Myocyte (in vitro differentiated cells): ENCODE results near the gene SRRM3. TPM values are rescaled to one million over a fixed set of nuclear protein-coding genes. Genes with fewer than 3 reads are reported as not detected.
"Not testable (repeated sequence)": the region's sequence is repeated elsewhere in the genome, so short reads cannot be mapped to it uniquely, and the experiment has no call there.

Source experiments
- DNase-seq: peaks from one replicate; pipeline ENCODE4 v3.0.0-alpha.2; 2012; ENCODE audit warnings: low read depth
- total RNA-seq: library from RNA; depleted of rRNA; stranded (reverse); fragments of >200 nt; gene quantifications from 2 replicates; pipeline ENCODE4 v1.2.3, GENCODE V29; 2014

The SRRM3 gene
- total RNA-seq, 1 donor from 2014 or later, result 2.8 TPM

DNA sequence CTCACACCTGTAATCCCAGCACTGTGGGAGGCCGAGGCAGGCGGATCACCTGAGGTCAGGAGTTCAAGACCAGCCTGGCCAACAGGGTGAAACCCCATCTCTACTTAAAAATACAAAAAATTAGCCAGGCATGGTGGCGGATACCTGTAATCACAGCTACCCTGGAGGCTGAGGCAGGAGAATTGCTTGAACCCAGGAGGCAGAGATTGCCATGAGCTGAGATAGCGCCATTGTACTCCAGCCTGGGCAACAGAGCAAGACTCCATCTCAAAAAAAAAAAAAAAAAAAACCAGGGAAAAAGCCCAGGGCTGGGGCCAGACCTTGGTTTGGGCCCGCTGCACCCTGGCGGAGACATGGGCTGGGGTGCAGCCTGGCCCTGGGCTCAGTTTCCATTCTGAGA lies 110.1 kb downstream of the SRRM3 start:
- DNase-seq, result not testable (repeated sequence)

DNA sequence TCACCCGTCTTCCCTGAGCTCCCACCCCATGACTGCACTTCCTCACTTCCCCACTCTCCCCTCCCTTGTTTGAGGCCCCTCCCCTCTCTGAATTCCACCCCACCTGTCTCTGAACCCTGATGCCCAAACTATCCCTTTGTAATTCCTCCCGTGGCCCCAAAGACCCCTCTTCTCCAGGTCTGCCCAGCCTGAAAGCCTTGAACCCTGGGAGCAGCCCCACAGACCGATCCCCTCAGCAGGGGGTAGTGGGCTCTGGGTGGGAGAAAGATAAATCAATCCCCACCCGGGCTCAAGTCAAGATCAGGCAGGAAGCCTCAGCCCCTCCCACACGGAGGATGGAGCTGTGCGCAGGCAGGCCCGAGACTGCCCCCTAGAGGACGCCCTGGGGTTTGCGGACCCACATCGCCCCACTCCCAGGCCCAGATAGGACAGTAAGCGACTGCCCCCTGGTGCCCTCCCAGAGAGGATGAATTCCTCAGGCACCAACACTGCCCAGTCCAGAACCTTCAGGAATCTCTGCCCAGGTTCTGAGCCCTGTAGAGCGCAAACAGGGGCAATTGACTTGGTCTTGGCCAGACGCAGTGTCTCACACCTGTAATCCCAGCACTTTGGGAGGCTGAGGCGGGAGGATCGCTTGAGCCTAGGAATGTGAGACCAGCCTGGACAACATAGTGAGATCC lies 112.5 kb downstream of the SRRM3 start:
- peak; percentile 96 for DNase-seq

DNA sequence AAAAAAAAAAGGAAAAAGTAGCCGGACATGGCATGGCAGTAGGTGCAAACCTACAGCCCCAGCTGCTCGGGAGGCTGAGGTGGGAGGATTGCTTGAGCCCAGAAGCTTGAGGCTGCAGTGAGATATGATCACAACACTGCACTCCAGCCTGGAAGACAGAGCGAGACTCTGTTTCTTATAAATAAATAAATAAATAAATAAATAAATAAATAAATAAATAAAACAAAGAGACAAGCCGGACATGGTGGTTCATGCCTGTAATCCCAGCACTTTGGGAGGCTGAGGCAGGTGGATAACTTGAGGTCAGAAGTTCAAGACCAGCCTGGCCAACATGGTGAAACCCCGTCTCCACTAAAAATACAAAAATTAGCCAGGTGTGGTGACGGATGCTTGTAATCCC lies 113.0 kb downstream of the SRRM3 start:
- not testable (repeated sequence) for DNase-seq

DNA sequence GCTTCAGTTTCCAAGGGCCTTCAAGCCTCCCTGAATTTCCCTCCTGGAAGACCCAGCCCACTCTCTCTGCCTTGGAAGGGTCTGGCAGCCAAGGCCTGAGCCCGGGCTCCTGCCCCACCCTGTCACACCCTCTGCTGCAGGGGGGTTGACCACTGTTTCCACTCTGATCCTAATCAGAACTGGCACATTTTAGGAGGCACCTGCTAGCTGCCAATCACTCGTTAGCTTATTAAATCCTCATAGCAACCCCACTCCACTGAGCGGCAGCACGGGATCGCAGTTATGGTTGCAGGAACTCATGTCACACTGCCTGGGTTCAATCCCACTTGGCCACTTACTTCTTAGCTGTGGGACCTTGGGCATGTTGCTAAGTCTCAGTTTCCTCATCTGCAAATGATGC lies 113.7 kb downstream of the SRRM3 start:
- peak; percentile 97 for DNase-seq

DNA sequence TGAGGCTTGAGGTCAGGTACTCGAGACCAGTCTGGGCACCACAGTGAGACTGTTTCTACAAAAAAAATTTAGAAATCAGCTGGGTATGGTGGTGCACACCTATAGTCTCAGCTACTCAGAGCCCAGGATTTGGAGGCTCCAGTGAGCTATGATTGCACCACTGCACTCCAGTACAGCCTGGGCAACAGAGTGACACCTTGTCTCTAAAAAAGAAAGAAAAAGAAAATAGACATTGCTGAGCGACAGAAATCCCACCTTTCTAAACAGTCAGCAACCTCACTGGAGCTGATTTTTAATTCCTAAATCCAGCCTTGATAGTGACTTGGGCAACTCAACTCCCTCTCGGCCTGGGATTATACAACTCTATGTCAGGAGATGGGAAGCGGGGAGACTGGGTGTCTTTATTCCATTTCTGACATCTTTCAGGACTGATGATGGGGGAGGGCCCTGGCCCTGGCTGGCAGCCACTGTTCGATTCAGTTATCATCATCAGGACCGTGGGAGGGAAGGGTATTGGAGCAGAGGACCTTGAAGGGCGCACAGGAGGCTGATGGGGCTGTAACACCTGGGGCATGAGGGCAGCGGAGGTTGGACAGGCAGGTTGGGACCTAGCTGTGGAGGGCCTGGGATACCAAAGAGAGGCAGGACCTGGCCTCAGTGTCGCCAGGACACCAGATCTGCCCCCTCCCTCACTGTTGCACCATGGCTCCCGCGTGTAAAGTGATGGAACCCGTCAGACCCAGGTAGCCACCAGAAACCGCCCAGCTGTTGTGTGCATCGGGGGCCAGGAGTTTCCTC lies 115.5 kb downstream of the SRRM3 start:
- no peak for DNase-seq

DNA sequence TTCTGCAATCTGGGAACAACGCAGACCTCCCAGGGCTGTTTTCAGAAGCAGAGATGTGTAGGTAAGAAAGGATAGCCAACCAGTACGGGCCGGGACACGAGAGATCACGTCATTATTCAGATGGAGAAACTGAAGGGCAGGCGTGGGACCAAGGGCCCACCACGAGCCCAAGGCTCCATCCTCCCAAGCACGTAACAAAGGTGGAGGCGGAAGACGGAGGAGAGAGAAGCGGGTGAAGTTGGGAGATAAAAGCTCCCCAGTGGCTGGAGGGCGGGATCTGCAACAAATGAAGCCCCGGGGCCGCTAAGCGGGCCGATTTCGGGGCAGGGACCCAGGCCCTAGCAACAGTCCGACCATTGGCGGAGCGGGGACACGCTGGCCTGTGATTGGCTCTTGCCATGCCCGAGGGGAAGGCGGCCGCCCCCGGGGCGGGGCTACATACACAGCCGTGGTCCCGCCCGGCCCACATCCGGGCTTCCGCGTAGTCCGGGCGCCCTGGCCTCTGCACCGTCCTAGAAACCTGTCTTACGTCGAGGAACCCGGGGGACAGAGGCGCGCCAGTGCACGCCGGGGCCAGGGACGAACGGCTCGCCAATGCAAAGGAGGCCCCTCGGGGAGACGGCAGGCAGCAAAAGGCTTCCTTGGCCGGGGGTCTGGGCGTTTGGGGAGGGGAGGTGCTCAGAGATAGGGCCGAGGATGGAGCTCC lies 116.2 kb downstream of the SRRM3 start:
- DNase-seq, result peak; percentile 98

DNA sequence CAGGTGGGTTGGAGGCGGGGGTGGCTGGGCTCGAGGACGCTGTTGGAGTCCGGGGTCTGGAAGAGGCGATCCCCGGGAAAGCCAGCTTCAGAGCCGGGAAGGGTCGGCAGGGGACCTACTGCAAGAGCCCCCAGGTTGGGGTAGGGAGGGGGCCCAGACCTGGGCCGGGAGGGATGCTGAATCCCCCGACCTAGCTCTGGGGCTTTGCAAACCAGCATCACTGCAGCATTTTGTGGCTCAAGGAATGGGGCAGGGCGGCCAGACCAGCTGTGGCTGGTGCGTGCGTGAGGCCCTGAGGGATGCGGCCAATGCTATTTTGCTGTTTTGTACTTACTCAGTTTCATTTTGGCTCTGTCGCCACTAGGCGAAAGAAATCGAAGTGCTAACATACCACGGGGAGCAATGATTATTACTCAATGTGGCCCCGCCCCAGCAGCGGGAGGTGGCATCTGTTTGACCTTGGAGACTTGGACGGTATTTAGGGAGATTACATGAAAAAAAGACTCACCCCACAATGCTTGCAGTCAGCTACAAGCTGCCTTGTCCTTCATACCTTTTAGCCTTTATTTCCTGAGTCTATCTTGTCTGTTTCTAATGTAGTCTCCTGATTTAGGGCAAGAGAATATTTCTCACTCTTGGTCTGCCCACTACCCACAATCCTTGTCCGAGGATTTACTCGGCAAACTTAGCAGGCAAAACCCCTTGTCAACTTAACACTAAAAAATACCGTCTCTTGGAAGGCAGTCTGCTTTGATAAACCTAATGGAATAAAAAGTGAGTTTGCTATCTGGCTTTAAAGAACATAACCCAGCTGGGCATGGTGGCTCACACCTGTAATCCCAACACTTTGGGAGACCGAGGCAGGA lies 117.0 kb downstream of the SRRM3 start:
- DNase-seq, result peak; percentile 98

DNA sequence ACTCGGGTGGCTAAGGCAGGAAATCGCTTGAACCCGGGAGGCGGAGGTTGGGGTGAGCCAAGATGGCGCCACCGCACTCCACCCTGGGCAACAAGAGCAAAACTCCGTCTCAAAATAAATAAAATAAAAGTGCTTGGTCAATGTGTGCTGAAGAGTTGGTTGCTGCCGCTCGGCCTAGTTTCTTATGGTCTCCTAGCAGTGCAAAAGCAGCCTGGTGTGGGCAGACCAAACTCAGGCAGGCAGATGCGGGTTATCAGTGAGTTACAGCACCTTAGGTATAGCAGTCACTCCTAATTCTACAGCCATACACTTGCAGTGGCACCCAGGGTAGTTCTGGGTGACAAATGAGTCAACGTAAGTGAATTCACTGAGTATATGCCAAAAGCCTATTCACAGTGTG lies 123.4 kb downstream of the SRRM3 start:
- no peak for DNase-seq

DNA sequence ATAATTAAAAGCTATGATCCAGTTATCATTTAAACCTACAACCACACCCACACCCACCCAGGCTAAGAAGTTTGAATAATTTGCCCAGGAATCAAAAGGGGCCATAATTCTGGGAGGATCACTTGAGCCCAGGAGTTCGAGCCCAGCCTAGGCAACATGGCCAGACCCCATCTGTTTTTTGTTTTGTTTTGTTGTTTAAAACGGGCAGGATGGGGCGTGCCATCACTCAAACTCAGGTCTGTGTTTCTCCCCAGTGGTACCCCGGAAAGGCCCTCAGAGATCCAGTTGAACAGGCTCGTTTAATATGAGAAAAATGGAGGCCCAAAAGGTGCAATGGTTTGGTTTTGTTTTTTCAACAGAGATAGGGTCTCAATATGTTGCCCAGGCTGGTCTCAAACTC lies 124.1 kb downstream of the SRRM3 start:
- DNase-seq, result no peak

DNA sequence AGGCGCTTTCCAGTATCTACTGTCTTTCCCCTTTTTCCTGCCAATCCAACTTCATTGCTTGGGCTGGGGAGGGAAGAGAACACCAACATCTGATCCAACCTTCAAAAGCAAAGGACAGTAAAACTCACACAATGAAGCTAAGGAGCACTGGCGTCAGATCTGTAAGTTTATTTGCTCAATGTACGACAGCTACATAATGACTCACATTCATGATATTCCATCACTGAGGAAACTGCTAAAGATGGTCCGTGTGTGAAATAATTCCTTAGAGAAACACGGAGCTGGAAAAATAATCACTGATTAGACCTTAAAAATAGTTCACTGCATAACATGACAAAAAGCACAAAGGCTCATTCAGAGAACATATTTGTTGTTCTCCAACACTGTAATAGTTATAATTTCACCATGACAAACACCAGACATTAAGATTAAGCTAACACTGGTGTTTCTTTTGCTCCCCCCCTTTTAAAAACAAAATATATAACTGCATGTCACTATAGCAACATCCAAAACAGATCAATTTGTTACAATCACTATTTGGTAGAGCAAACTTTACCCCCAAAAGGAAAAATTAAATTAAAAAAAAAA lies 125.0 kb downstream of the SRRM3 start:
- no peak for DNase-seq

DNA sequence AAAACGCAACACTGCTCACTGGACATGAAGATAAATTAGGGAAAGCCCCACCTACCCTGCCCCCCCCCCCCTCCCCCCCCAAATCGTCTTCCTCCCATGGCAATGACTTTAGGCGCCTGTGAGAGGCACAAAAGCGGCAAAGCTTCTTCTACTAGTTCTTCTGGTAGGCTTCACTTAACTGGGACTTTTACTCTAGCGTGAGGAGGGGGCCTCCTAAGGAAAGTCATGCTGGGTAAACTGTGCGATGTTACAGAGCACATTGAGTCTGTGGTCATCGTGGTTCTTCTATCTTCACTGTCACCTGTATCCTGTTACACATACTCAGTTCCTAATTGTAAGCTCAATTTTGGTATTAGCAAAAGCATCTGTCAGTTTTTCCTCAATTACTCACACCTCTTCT lies 125.9 kb downstream of the SRRM3 start:
- DNase-seq, result no peak

DNA sequence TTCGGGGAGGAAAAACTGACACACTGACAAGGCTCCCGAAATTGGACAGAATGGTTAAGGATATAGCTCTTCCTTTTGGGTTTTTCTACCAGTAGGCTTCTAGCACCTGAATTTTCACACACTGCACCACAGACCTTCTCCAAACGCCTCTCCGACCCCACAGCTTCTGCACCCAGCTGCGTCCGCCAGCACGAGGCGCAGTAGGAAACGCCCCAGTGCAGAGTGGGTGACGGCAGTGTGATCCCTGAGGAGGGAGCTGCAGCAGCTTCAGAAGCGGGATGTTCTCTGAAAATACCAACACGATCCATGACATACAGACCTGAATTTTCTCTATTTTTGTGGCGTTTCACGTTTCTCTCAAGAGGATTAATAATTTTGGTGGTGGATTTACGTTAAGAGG lies 126.7 kb downstream of the SRRM3 start:
- no peak for DNase-seq

DNA sequence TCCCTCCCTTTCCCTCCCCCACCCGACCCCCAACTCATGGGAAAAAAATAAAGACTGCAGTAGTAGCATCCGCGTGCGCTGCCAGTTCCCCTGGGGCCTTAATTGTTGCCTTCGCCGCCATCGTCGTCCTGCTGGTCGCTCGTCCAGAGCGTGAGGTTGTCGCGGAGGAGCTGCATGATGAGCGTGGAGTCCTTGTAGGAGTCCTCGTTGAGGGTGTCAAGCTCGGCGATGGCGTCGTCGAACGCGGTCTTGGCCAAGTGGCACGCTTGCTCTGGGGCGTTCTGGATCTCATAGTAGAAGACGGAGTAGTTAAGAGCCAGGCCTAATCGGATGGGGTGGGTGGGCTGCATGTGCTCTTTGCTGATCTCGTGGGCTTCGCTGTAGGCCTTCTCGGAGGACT lies 127.8 kb downstream of the SRRM3 start:
- no peak for DNase-seq

DNA sequence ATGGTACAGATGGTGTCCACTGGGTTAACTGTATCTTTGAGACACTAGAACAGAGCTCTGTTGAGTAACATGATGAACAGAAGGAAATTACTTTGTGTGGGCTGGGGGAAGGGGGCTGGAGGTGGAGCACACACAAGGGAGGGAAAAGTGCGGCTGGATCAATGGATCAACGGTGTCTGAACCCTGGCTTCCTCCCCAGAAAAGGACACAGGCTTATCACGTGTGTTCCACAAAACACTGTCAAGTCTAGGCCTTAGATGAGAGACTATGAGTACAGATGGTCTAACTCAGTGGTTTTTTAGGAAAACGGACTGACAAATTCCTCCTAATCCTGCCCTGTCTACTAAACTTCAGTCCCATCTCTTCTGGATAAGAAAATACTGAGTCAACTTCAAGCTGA lies 128.6 kb downstream of the SRRM3 start:
- DNase-seq, result no peak

DNA sequence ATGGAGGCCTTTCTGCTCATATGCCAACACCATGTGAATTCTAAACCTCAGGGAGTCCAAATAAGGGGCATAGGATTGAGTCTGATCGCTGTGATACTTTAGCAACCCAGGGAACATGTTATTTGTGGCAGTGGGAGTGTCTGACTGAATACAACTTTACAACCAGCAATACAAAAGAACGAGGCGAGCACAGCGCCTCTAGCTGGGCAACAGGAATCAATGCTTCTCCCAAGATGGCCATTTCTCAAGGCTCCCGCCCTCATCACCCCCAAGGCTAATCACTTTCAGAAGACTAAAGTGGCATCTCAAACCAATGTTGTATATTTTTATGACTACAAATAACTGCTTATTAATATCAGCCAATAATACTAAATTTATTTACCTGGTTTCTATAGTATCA lies 129.0 kb downstream of the SRRM3 start:
- DNase-seq, result no peak

DNA sequence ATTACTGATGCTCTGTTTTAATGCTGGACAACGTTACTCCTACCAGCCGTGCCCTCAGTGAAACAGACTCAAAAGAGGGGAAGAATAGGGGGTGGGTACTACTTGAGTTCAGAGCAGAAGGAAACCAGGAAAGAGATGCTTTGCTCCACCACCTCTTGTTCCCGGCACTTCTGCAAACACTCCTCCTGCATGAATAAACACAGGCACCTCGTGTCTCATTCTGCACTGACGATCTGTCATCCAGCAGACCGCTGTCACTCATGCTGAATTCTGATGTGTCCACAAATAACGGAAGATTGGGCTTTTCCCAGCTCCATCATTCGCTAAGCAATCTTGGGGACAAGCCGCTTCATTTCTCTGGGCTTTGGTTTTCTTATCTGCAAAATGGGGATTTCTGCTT lies 130.4 kb downstream of the SRRM3 start:
- DNase-seq, result no peak

DNA sequence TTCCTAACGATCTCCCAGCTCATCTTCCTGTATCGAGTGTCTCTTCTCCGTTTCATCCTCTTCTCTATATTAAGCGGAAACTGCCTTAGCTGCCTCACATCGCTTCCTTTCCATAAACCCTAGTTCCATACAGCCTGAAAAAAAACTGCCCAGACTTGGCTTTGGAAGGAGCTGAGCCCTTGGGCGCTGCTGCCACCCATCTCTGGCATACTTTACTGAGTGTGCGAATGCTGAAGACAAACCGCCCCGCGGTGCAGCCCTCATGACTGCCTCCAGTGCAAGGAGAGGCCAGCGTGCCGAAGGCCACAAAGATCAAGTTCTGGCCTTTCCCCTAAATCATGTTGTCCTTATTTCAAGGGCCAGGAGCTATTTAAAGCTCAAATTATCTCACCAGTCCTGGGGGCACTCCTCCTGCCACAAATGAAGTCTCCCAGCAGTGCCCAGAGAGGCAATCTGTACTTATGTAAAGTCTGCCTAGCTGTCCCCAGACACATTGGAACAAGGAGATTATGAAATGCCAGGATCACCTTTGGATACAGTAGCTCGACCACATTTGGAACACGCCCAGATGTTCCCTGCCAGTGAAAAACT lies 131.9 kb downstream of the SRRM3 start:
- DNase-seq, result peak; percentile 76

DNA sequence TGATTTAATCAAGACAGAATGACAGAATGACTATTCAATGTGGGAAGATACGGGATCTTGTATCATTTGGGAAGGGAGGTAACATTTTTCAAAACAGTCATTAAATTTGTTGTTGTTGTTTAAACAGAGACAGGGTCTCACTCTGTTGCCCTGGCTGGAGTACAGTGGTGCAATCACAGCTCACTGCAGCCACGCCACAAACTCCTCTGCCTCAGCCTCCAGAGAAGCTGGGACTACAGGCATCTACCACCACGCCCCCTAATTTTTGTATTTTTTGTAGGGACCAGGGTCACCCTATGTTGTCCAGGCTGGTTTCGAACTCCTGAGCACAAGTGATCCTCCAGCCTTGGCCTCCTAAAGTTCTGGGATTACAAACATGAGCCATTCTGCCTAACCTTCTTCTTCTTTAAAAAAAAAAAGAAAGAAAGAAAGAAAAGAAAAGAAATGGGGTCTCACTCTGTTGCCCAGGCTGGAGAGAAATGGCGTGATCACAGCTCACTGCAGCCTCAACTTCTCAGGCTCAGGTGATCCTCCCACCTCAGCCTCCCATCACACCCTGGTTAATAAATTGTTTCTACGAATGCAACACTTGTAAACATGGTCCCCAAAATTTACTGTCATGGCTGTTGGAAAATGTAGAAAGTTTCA lies 132.7 kb downstream of the SRRM3 start:
- no peak for DNase-seq

DNA sequence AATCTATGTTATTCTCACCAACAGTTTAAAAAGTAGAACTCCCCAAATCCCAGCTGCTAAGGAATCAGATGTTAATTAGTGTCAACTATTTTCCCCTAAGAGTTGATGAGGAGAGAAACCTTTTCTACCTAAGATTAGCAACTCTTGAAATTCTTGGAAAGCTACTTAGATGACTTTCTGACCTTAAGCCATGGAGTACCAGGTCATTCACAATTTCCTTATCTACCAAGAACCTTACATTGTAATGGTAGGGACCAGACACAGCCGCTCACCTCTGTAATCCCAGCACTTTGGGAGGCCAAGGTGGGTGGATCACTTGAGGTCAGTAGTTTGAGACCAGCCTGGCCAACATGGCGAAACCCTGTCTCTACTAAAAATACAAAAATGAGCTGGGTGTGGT lies 133.7 kb downstream of the SRRM3 start:
- not testable (repeated sequence) for DNase-seq

DNA sequence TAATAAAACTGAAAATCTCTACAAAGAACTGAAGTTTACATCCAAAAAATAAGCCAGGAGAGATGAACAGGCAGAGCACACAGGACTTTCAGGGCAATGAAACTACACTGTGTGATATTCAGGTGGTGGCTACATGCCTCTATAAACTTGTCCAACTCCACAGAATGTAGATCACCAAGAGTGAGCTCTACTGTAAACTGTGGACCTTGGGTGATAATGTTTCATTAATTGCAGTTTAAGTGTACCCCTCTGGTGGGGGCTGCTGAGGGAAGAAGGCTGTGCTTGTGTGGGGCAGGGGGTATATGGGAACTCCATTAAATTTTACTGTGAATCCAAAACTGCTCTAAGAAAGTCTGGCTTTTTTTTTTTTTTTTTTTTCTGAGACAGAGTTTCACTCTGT lies 134.4 kb downstream of the SRRM3 start:
- DNase-seq, result no peak
